Glutamatergic neuron (in vitro differentiated cells): Measurements from ENCODE around the gene RARB. TPM values are rescaled to one million over a fixed set of nuclear protein-coding genes. Genes with fewer than 3 reads are reported as not detected.

ENCODE experiments used
- DNase-seq: peaks from one replicate; pipeline ENCODE4 v3.0.0; 2022
- H3K27ac Mint-ChIP-seq: one replicate; pipeline ENCODE4 v1.8.0; 2020; ENCODE audit warnings: mild to moderate bottlenecking, mixed read lengths, inconsistent platforms; ENCODE audit not compliant: unreplicated experiment
- H3K27me3 Mint-ChIP-seq: one replicate; pipeline ENCODE4 v1.8.0; 2020; ENCODE audit warnings: mild to moderate bottlenecking, moderate library complexity, mixed read lengths, inconsistent platforms; ENCODE audit not compliant: unreplicated experiment
- H3K36me3 Mint-ChIP-seq: one replicate; pipeline ENCODE4 v1.8.0; 2020; ENCODE audit warnings: mild to moderate bottlenecking, mixed read lengths, inconsistent platforms; ENCODE audit not compliant: unreplicated experiment
- H3K4me1 Mint-ChIP-seq: one replicate; pipeline ENCODE4 v1.8.0; 2020; ENCODE audit warnings: mild to moderate bottlenecking, low read depth, mixed read lengths, inconsistent platforms; ENCODE audit not compliant: unreplicated experiment
- H3K4me3 Mint-ChIP-seq: one replicate; pipeline ENCODE4 v1.8.0; 2020; ENCODE audit warnings: mild to moderate bottlenecking, mixed read lengths, inconsistent platforms; ENCODE audit not compliant: unreplicated experiment
- H3K9me3 Mint-ChIP-seq: one replicate; pipeline ENCODE4 v1.8.0; 2020; ENCODE audit warnings: mild to moderate bottlenecking, moderate library complexity, mixed read lengths, inconsistent platforms; ENCODE audit not compliant: unreplicated experiment
- CTCF ChIP-seq: fragments of 200-600 bp; sonication (generic); IDR thresholded peaks from one replicate; pipeline ENCODE4 v1.5.0; 2021; ENCODE audit not compliant: partially characterized antibody, unreplicated experiment
- total RNA-seq: library from RNA; stranded (reverse); fragmentation: NEBNext Ultra II Directional; extraction: Animal tissue kit (Norgen Biotek cat#: 25700); gene quantifications from one replicate; pipeline ENCODE4 v1.2.1, GENCODE V29; 2021; ENCODE audit not compliant: unreplicated experiment

Gene RARB
- total RNA-seq, 1 donor from 2014 or later, result 1.2 TPM

- no peaks in the 10 kb centered on the region for H3K4me1 Mint-ChIP-seq
- H3K27me3 Mint-ChIP-seq, result no peaks in the 10 kb centered on the region
- no peak for DNase-seq
- H3K9me3 Mint-ChIP-seq, result no peaks in the 10 kb centered on the region
- no peak overlapping the region for H3K27ac Mint-ChIP-seq
- H3K4me3 Mint-ChIP-seq, result no peak overlapping the region
- H3K36me3 Mint-ChIP-seq, result no peaks in the 10 kb centered on the region
- no peak for TF ChIP-seq CTCF
Observed at GRCh38 chr3:25533399-25533798, 105.3 kb downstream of the RARB start.

GRCh38 chr3:25534007-25534406 is 105.9 kb downstream of the RARB start:
- H3K36me3 Mint-ChIP-seq, result no peaks in the 10 kb centered on the region
- H3K27me3 Mint-ChIP-seq, result no peaks in the 10 kb centered on the region
- H3K4me1 Mint-ChIP-seq, result no peaks in the 10 kb centered on the region
- no peaks in the 10 kb centered on the region for H3K9me3 Mint-ChIP-seq
- no peak for DNase-seq
- no peak overlapping the region for H3K27ac Mint-ChIP-seq
- TF ChIP-seq CTCF, result no peak
- H3K4me3 Mint-ChIP-seq, result no peak overlapping the region

GRCh38 chr3:25536521-25537391 is 108.7 kb downstream of the RARB start:
- Mint-ChIP-seq H3K4me3 (no peak overlapping the region), H3K27ac (no peak overlapping the region), H3K27me3 (no peaks in the 10 kb centered on the region), H3K36me3 (peaks cover 5% of the 10 kb centered on the region), H3K4me1 (no peaks in the 10 kb centered on the region), H3K9me3 (peaks cover 3% of the 10 kb centered on the region)
- no peak for TF ChIP-seq CTCF
- no peak for DNase-seq

GRCh38 chr3:25537516-25537915 is 109.5 kb downstream of the RARB start:
- H3K27me3 Mint-ChIP-seq, result no peaks in the 10 kb centered on the region
- peaks cover 3% of the 10 kb centered on the region for H3K9me3 Mint-ChIP-seq
- peaks cover 5% of the 10 kb centered on the region for H3K36me3 Mint-ChIP-seq
- H3K27ac Mint-ChIP-seq, result no peak overlapping the region
- no peak for TF ChIP-seq CTCF
- no peak overlapping the region for H3K4me3 Mint-ChIP-seq
- H3K4me1 Mint-ChIP-seq, result no peaks in the 10 kb centered on the region
- DNase-seq, result no peak

- Mint-ChIP-seq H3K36me3 (peaks cover 5% of the 10 kb centered on the region), H3K4me1 (no peaks in the 10 kb centered on the region), H3K27me3 (no peaks in the 10 kb centered on the region), H3K4me3 (no peak overlapping the region), H3K9me3 (peaks cover 3% of the 10 kb centered on the region), H3K27ac (no peak overlapping the region)
- DNase-seq, result no peak
- no peak for TF ChIP-seq CTCF
Observed at GRCh38 chr3:25540273-25540672, 112.2 kb downstream of the RARB start.
